NCI-H146 treated with DMSO at 0.1 percent for 48 hours (cell line): ENCODE data around the gene MEIKIN.
"Not testable (repeated sequence)": the region's sequence is repeated elsewhere in the genome, so short reads cannot be mapped to it uniquely, and the experiment has no call there.

Experiments
- DNase-seq: peaks from one replicate; lab custom pipeline; 2025; ENCODE audit not compliant: unreplicated experiment; lab: John Stamatoyannopoulos, UW

The MEIKIN gene

DNA sequence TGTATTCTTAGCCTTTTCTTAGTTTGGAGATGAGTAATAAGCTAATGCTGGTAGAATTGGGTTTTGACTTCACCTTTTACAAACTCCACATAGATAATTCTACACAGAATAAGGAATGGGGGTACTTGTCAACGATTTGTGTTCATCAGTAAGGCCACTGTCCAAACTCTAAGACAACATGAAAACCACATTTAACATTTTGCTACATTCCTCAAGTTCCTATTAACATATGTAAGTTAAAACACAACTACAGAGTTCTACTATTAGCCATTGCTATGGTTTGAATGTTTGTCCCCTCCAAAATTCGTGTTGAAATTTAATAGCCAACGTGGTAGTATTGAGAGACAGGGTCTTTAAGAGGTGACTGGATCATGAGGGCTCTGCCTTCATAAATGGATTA, 31.9 kb downstream of the MEIKIN start:
- DNase-seq: no peak

DNA sequence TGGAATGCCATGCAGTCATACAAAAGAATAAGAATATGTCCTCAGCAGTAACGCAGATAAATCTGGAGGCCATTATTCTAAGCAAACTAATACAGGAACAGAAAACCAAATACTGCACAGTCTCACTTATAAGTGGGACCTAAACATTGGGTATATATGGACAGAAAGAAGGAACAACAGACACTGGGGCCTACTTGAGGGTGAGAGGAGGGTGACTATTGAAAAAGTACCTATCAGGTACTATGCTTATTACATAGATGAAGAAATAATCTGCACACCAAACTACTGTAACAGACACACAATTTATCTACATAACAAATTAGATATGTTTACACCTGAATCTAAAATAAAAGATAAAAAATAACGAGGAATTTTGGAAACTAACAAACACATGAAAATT, 38.8 kb downstream of the MEIKIN start:
- DNase-seq: no peak

DNA sequence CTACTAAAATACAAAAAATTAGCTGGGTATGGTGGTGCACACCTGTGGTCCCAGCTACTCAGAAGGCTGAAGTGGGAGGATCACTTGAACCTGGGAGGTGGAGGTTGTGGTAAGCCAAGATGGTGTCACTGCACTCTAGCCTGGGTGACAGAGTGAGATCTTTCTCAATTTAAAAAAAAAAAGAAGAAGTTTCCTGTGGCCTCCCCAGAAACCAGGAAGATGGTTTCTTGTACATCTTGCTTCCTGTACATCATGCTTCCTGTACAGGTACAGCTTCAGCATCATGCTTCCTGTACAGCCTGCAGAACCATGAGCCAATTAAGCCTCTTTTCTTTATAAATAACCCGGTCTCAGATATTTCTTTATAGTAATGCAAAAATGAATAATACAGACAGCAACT, 43.2 kb downstream of the MEIKIN start:
- DNase-seq: not testable (repeated sequence)

DNA sequence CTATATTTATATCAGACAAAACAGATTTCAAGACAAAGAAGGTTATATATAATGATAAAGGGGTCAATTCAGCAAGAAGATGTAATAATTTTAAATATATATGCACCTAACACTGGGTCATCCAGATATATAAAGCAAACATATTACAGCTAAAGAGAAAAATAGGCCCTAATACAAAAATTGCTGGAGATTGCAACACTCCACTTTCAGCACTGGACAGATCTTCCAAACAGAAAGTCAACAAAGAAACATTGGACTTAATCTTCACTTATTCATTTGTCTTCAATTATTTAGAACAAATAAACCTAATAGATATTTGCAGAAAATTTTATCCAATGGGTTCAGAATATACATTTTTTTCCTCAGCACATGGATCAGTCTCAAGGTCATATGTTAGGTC, 45.8 kb downstream of the MEIKIN start:
- no peak for DNase-seq

DNA sequence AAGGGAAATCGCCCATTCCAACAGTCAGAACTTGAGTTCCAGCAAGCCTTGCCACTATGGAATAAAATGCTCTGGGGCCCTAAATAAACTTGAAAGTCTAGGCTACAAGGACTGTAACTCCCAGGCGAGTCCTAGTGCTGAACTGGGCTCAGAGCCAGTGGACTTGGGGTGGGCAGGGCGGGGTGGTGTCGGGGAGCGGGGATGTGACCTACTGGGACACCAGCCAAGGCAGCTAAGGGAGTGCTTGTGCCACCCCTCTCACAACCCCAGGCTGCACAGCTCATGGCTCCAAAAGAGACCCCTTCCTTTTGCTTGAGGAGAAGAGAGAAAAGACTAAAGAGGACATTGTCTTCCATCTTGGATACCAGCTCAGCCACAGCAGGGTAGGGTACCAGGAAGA, 61.5 kb downstream of the MEIKIN start:
- DNase-seq: no peak

DNA sequence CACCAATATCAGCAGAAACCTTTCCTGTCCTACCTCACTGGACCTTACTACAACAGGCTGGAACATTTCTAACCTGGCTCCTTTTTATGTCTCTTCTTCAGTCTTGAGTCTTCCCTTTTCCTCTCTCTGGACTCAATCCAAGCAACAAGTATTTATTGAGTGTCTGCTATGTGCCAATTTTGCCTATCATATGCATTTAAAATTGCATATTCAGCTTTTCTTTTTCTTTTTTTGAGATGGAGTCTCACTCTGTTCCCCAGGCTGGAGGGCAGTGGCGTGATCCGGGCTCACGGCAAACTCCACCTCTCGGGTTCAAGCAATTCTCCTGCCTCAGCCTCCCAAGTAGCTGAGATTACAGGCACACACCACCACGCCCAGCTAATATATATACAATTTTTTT, 65.8 kb downstream of the MEIKIN start:
- DNase-seq: no peak

DNA sequence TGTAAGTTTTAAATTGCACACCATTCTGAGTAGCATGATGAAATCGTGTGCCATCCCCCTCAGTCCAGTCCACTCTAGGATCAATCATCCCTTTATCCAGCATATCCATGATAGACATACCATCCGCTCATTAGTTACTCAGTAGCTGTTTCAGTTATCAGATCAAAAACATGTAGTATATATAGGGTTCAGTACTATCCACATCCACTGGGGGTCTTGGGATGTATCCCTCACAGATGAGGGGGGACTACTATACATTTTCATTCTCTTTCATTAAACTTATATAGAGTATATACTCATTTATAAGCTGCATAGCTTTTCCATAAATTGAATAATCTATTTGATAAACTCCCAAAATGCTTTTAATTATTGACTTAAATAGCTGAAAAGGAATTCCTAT, 67.6 kb downstream of the MEIKIN start:
- no peak for DNase-seq

DNA sequence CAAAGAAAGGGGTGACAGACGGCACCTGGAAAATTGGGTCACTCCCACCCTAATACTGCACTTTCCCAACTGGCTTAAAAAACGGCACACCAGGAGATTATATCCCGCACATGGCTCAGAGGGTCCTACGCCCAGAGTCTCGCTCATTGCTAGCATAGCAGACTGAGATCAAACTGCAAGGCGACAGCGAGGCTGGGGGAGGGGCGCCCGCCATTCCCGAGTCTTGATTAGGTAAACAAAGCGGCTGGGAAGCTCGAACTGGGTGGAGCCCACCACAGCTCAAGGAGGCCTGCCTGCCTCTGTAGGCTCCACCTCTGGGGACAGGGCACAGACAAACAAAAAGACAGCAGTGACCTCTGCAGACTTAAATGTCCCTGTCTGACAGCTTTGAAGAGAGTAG, 74.2 kb downstream of the MEIKIN start:
- not testable (repeated sequence) for DNase-seq

DNA sequence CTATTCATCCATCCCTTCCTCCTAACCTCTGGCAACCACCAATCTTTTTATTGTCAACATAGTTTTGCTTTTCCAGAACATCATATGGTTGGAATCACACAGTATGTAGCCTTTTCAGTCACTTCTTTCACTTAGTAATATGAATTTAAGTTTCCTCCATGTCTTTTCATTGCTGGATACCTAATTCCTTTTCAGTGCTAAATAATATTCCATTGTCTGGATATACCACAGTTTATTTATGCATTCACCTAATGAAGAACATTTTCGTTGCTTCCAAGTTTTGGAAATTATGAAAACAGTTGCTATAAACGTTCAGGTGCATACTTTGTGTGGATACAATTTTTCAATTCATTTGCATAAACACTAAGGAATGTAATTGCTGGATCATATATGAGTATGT, 77.9 kb downstream of the MEIKIN start:
- no peak for DNase-seq

DNA sequence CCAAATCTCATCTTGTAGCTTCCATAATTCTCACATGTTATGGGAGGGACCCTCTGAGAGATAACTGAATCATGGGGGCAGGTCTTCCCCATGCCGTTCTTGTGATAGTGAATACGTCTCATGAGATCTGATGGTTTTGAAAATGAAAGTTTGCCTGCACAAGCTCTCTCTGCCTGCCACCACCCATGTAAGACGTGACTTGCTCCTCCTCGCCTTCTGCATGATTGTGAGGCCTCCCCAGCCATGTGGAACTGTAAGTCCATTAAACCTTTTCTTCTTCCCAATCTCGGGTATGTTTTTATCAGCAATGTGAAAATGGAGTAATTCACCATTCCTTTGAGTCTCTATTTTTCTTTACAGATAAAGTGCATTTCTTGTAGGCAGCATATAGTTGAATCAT, 81.8 kb downstream of the MEIKIN start:
- no peak for DNase-seq

DNA sequence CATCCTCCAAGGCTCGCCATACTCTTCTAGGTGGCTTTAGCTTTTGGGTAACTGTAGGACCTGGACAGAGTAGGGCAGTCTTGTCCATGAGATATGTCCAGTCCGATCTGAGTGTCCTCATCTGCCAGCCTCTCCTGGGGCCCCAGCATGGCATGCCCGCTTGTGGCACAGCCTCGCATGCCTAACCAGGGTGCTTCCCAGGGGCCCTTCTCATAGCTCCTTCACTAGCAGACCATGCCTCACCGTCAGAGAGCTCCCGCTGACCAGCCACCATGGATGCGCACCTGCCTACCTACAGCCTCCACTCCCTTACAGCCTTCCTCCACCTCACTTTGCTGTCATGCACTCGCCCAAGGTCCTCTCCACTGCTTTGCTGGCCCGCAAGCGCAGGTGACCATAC, 88.1 kb downstream of the MEIKIN start:
- DNase-seq: no peak

DNA sequence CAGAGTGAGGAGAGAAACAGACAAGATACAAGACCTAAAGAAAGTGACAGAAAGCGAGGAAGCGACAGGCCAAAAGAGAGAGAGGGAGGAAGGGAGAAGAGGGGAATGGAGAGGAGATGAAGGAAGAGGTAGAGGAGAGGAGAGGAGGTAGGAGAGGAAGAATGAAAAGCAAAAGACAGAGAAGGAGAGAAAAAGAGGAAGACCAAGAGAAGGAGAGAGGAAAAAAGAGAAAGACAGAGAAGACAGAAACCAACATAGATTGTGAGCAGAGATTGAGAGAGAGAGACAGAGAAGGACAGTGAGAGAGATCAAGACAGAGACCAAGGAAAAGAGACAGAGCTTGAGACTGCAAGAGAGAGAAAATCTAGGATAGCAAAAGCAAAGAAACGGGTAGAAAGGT, 90.0 kb downstream of the MEIKIN start:
- DNase-seq: no peak

DNA sequence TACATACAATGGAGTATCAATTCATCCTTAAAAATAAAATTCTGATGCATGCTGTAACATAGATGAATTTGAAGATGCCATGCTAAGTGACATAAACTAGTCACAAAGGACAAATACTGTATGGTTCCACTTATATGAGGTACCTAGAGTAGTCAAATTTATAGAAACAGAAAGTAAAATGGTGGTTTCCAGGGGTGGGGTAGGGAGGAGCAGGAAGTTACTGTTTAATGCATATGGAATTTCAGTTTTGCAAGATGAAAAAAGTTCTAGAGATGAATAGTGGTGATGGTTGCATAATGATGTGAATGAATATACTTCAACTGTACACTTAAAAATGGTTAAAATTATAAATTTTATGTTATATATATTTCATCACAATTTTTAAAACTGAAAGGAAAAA, 91.3 kb downstream of the MEIKIN start:
- no peak for DNase-seq

DNA sequence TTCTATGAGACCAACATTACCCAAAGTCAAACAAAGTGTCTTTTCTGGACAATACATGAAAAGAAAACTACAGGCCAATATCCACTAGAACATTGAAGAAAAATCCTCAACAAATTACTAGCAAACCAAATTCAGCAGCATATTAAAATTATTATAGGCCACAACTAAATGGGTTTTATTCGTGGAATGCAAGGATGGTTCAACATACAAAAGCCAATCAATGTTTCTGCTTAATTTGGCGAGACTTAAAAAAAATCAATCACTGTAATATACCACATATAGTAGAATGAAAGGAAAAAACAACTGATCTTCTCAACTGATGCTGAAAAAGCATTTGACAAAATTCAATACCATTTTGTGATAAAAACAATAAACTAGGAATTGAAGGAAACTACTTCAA, 96.8 kb downstream of the MEIKIN start:
- no peak for DNase-seq

DNA sequence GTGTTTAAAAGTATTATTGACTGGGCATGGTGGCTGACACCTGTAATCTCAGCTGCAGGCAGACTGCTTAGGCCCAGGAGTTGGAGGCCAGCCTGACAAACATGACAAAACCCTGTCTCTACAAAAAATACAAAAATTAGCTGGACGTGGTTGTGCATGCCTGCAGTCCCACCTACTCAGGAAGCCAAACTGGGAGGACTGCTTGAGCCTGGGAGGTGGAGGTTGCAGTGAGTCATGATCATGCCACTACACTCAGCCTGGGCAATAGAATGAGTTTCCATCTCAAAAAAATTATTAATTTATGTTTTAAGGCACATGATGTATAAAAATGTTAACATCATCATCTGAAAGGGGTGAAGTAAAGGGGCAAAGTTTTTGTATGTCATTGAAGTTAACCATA, 98.9 kb downstream of the MEIKIN start:
- DNase-seq: no peak

DNA sequence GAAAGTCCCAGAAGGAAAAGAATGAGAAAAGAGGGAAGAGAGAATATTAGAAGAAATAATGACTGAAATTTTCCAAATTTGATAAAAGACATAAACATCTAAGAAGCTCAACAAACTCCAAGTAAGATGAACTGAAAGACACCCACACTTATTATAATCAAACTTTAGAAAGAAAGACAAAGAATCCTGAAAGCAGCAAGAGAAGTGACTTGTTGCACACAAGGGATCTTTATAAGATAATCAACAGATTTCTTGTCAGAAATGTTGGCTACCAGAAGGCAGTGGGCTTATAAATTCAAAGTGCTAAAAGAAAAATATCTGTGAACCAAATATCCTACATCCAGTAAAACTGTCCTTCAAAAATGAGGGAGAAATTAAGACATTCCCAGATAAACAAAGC, 99.6 kb downstream of the MEIKIN start:
- DNase-seq: no peak

DNA sequence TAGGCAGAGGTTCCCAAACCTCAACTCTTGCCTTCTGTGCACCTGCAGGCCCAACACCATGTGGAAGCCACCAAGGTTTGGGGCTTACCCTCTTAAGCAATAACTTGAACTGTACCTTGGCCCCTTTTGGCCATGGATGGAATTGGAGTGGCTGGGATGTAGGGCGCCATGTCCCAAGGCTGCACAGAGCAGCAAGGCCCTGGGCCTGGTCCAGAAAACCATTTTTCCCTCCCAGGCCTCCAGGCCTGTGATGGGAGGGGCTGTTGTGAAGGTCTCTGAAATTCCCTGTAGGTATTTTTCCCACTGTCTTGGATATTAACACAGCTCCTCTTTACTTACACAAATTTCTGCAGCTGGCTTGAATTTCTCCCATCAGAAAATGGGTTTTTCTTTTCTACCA, 102.5 kb downstream of the MEIKIN start:
- not testable (repeated sequence) for DNase-seq

DNA sequence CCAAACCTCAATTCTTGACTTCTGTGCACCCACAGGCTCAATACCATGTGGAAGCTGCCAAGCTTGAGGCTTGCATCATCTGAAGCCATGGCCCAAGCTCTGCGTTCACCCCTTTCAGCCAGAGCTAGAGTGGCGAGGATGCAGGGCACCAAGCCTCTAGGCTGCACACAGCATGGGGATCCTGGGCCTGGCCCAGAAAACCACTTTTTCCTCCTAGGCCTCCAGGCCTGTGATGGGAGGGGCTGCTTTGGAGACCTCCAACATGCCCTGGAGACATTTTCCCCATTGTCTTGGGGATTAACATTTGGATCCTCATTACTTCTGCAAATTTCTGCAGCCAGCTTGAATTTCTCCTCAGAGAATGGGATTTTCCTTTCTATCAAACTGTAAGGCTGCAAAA, 112.8 kb downstream of the MEIKIN start:
- DNase-seq: not testable (repeated sequence)

DNA sequence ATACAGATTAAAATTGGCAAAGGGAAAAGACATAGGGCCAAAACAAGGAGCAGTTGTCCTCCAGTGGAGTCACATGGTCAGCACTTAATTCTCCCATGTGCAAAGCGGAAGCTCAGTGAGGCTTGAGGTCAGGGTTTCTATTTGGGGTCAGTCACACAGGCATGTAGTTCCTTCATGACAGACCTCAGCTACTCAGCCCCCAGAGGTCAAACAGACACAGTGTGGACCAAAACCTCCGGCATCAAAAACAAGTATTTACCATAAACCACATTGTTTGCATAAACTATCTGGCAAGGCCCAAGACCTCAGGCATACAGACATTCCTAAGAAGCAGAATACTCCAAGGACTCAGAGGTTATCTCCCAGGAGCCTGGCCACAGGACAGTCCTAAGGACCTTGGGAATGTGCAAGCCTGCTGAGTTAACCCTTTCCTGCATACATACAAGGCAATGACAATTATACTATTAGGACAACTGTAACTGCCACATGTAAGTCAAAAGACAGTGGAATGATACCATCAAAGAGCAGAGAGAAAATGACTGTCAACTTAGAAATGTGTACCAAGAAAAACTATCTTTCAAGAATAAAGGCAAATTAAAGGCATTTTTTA, 120.0 kb downstream of the MEIKIN start:
- DNase-seq: no peak

DNA sequence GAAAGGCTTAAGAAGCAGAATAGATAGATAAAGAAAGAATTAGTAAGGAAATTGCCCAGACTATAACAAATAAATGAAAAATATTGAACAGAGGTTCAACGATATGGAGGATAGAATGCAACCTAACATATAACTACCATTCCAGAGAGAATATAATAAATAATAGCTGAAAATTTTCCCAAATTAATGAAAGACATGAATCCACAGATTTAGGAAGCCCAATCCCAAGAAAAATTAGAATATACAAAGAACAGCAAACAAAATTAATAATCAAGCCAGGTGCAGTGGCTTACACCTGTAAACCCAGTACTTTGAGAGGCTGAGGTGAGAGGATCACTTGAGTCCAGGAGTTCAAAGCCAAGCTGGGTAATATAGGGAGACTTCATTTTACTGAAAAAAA, 120.8 kb downstream of the MEIKIN start:
- DNase-seq: no peak

DNA sequence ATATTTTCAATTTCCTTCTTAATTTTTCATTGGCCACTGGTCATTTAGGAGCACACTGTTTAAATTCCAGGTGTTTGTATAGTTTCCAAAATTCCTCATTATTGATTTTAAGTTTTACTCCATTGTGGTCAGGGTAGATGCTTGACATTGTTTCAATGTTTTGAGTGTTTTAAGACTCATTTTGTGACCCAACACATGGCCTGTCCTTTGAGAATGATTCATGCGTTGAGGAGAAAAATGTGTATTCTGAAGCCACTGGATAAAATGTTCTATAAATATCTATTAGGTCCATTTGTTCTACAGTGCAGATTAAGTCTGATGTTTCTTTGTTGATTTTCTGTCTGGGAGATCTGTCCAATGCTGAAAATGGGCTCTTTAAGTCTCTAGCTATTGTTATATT, 124.2 kb downstream of the MEIKIN start:
- no peak for DNase-seq

DNA sequence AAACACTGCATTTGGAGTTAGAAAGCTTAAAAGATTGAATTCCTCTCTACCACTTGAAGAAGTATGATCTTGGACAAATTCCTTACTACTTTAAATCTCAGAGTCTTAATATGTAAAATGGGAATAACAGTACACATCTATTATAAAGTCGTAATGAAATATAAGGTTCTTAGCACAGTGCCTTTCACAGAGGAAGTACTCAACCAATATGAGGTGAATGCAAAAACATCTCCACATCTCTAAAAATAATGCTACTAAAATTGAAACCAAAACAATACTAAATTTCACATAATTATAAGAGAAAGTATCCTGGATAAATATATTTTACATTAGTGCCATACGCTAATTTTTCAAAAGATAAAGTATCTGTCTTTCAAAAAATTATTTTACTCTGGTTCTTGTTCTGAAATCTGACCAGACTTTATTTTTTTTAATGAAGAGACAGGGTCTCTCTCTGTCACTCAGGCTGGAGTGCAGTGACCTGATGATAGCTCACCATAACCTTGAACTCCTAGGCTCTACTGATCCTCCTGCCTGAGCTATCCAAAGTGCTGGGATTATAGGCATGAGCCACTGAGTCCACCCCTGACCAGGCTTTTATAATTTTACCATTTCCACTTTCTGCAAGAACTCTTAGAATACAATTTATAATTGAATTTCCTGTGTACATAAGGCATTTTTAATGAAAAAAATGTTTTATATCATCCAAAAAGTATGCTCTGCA, 127.3 kb downstream of the MEIKIN start:
- DNase-seq: no peak

DNA sequence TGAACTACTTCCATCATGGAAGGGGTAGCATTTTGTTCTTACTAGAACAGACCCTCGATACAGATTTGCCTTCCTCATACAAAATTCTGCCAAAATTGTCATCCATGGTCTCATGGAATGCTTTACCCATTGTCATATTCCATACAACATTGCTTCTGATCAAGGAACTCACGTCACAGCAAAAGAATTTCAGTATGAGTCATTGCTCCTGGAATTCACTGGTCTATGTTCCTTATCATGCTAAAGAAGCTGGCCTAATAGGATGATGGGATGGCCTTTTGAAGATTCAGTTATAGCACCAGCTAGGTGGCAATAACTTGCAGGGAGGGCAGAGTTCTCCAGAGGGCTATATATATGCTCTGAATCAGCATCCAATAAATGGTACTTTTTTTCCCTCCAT, 130.5 kb downstream of the MEIKIN start:
- DNase-seq: no peak
